ENCODE results near the gene GNAI3. TPM values are rescaled to one million over a fixed set of nuclear protein-coding genes. Genes with fewer than 3 reads are reported as not detected.

The GNAI3 gene
- total and polyA plus RNA-seq, 2 of the 13 experiments (the other 11 are each of a cell fraction or from before 2014, with no cell fraction given): 4.3 to 9.0 TPM

DNA sequence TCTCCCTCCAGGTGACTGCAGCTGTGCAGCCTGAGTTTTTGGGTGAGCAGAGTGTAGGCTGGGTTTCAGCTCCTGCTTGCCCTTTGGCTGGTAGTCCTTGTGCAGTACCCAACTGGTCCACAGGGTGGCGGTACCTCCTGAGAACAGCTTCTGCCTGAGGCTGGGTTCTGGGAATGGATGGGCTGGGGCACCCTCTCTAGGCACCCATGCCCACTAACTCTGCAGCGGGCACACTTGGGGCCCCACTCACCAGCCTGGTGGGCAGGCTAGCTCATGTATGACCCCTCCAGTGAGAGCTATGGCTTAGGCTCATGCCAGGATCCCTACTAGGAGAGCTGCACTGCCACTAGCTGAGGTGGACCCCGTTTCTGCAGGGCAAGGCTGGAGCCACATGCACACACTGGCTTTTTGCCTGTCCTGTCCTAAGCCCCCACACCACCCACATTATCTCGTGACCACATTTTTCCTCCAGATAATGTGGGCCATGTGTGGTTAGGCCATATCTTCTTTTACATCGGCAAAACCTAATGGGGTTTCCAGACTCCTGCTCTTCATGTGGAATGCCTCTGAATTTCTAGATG lies 92.0 kb downstream of the GNAI3 start:
- Histone ChIP-seq H3K9ac (ENCODE audit: insufficient read depth, low read depth, low read length) (no peak overlapping the region), H3K27me3 (ENCODE audit: control insufficient read depth in 1 of 2, insufficient read depth in 2 of 2, low read length in 2 of 2) (0 out of 5 replicates have a peak, but pooled peaks cover 0 to 3% of the 10 kb centered on the region in 2 experiments), H4K20me1 (ENCODE audit: insufficient read depth, low read length) (no peaks in the 10 kb centered on the region), H3K27ac (ENCODE audit: extremely low read length, insufficient read depth, low read length) (no peak overlapping the region), H2AFZ (ENCODE audit: low read length) (no peak overlapping the region), H3K36me3 (replicated peaks in 1 of 2; ENCODE audit: control insufficient read depth in 1 of 2, insufficient read depth in 2 of 2, low read length in 2 of 2) (no peaks in the 10 kb centered on the region), H3K4me3 (replicated peaks in 1 of 3; ENCODE audit: insufficient read depth in 1 of 3, low read depth in 2 of 3, low read length in 3 of 3) (no peak overlapping the region), H3K79me2 (ENCODE audit: insufficient read depth, low read length) (no peaks in the 10 kb centered on the region), H3K4me2 (ENCODE audit: low read depth, low read length) (peak overlapping the region; percentile 29; the same call in 1 of the 2 replicates), H3K9me3 (ENCODE audit: low read length) (no peaks in the 10 kb centered on the region), H3K4me1 (ENCODE audit: insufficient read depth, low read length) (peaks cover 42% of the 10 kb centered on the region)
- 51% methylated on average over 3 of the region's 5 CpGs for WGBS (ENCODE audit: low lambda C conversion rate)
- DNase-seq (ENCODE audit: low spot score) (peak; percentile 52), ATAC-seq (peak; percentile 68), FAIRE-seq (peak; percentile 69)
- BruUV-seq (replicated peaks): no TSS peak
- CTCF ChIA-PET (ENCODE audit: low intra/inter-chr PET ratio, low total read pairs): interaction anchor here (1.1 to 2.6 kb wide), 3 partner anchors 9 to 133 kb away, joined by 3 to 13 read pairs (median 7); no protein-coding TSS in a partner anchor
- intact Hi-C loops (cut with micrococcal nuclease; ENCODE audit: unreplicated experiment): loop anchor here (5.0 kb wide), 1 partner anchor 352 kb away; no protein-coding TSS in a partner anchor
- POLR2A ChIA-PET: interaction anchor here (0.7 to 3.8 kb wide), 11 partner anchors 10 to 145 kb away, joined by 3 to 23 read pairs (median 4); partner anchors contain the start of genes EPS8L3, GNAI3, GSTM2 and GSTM4
- in situ Hi-C loops (cut with HindIII; ENCODE audit: extremely low pct_ligation_motif_present, low pct_unique_long_range_greater_than_20kb): loop anchor here (5.0 to 10.0 kb wide), 3 partner anchors 67 to 344 kb away; partner anchors contain the start of gene AHCYL1
- 0 out of 2 replicates have a peak, but pooled peaks have one; percentile 40 for TF ChIP-seq ZNF574 (CRISPR knock-in tag; IDR thresholded peaks at IDR 0.05)
- no peak for TF ChIP-seq ZNF232 (CRISPR knock-in tag; IDR thresholded peaks at IDR 0.05; ENCODE audit: borderline replicate concordance)
- peak; percentile 60 for TF ChIP-seq RAD21 (CRISPR knock-in tag; IDR thresholded peaks at IDR 0.05)
- peak; percentile 66; the same call in 1 of the 2 replicates for TF ChIP-seq HNRNPL (IDR thresholded peaks at IDR 0.05; ENCODE audit: low read depth, low read length)
- TF ChIP-seq STAG1 (CRISPR knock-in tag; IDR thresholded peaks at IDR 0.05): peak; percentile 75
- TF ChIP-seq XRCC5 (optimal IDR thresholded peaks at IDR 0.05; ENCODE audit: low read length): peak; percentile 75
- TF ChIP-seq, protein P1, sequence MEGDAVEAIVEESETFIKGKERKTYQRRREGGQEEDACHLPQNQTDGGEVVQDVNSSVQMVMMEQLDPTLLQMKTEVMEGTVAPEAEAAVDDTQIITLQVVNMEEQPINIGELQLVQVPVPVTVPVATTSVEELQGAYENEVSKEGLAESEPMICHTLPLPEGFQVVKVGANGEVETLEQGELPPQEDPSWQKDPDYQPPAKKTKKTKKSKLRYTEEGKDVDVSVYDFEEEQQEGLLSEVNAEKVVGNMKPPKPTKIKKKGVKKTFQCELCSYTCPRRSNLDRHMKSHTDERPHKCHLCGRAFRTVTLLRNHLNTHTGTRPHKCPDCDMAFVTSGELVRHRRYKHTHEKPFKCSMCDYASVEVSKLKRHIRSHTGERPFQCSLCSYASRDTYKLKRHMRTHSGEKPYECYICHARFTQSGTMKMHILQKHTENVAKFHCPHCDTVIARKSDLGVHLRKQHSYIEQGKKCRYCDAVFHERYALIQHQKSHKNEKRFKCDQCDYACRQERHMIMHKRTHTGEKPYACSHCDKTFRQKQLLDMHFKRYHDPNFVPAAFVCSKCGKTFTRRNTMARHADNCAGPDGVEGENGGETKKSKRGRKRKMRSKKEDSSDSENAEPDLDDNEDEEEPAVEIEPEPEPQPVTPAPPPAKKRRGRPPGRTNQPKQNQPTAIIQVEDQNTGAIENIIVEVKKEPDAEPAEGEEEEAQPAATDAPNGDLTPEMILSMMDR (CRISPR knock-in tag; IDR thresholded peaks at IDR 0.05): peak; percentile 90
- no peak for TF ChIP-seq ZNF446 (CRISPR knock-in tag; IDR thresholded peaks at IDR 0.05)
- TF ChIP-seq SMAD1 (CRISPR knock-in tag; IDR thresholded peaks at IDR 0.05; ENCODE audit: borderline replicate concordance, low read depth): 0 out of 2 replicates have a peak, but pooled peaks have one; percentile 37
- TF ChIP-seq, protein P2, sequence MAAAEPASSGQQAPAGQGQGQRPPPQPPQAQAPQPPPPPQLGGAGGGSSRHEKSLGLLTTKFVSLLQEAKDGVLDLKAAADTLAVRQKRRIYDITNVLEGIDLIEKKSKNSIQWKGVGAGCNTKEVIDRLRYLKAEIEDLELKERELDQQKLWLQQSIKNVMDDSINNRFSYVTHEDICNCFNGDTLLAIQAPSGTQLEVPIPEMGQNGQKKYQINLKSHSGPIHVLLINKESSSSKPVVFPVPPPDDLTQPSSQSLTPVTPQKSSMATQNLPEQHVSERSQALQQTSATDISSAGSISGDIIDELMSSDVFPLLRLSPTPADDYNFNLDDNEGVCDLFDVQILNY (CRISPR knock-in tag; conservative IDR thresholded peaks at IDR 0.05): no peak
- 0 out of 2 replicates have a peak, but pooled peaks have one; percentile 55 for TF ChIP-seq MTERF4 (CRISPR knock-in tag; IDR thresholded peaks at IDR 0.05)
- peak; percentile 72 for TF ChIP-seq SMC3 (IDR thresholded peaks at IDR 0.05; ENCODE audit: low read length)
